ENCODE results near the gene JPT1.

JPT1 gene

GRCh38 chr17:75086496-75087181 lies 67.7 kb downstream of the JPT1 start:
- in situ Hi-C loops (cut with MboI; ENCODE audit: low sequenced_read_pairs), result no loop called here
